Renal cortex interstitium (tissue), 11 donors: ENCODE results near the gene SPDYA. TPM values are rescaled to one million over a fixed set of nuclear protein-coding genes. Genes with fewer than 3 reads are reported as not detected.

ENCODE experiments used
- DNase-seq, 11 donors: peaks; one replicate each; pipeline ENCODE4 v3.0.0-alpha.2; 2013; ENCODE audit warnings: low read depth in 9 of 11, low spot score in 4 of 11; ENCODE audit errors: extremely low read depth in 1 of 11
- polyA plus RNA-seq, 3 donors: library from polyadenylated mRNA; unstranded; fragments of 120-200 nt; gene quantifications; one replicate each; pipeline ENCODE4 v1.2.1, GENCODE V29; 2013; ENCODE audit not compliant: insufficient read length in 3 of 3

Gene SPDYA
- polyA plus RNA-seq, 3 donors, result 1.3 to 3.7 (median 2.1) TPM

DNA sequence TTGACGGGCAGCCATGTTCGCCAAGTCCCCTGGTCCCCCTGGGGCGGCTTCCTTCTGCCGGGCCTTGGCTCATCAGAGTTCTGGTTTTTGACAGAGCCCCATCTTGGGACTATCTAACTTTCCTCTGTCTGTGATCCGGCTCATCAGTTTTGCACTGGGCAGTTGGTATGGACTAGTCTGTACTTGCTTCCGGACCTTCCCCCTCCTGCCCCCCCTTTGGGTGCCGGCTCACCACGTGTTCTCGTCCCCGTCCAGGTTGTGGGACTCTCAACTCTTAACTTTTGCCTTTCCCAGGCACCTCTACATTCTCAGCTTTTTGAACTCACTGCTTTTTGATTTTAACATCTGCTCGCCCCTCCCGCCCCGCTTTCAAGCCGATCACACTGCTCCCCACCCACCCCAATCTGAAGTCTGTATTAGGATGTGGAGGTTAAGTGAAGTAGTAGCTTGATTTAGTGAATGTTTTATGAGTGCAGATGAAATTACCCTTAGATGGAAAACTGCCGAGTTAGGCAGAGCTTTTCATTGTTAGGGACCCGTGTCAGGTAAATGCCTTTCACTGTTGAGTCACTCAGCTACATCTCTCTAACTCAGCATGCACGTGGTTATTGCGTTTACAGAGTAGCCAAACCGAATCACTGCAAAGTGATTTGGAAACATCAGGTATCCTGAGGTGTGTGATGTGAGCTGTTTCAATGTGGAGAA, 84.7 kb downstream of the SPDYA start:
- DNase-seq, result peak in 6 of 11 donors; percentile 1 to 17 (median 6)

DNA sequence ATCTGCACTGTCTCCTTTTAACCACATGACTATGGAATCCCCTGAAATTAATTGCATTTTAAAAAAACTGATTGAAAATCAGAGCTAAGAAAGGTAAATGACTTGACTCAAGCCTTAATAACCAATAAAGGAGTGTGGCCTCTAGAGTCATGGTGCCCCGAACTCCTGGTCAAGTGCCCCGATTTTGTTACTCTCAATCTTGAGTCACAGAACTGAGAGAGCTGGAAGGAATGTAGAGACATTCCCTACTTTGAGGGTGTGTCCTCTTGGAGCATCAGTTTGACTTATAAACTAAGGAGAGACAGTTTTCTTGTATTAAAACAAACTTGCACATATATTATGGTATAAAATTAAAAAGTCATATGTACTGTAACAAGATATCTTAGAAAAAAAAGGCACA, 86.3 kb downstream of the SPDYA start:
- no peak for DNase-seq

DNA sequence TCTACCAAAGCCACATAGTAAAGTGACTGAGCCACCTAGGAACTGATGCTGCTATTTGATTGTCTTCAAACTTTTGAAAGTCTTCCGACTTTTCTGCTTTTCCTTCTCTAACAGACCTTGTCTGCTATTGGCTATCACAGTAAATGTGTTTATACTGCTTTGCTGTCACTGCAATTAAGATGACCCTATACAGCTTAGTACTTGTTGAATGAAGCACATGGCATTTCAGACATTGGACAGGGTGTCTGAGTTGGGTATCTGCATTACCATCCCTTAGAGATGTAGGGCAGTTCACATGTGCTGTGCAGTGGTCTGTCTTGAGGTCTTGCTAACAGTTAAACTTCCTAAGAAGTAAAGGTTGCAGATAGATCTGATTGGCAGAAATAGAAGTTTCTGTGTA, 87.4 kb downstream of the SPDYA start:
- DNase-seq, result no peak

Other genes with a start within 250 kb of the SPDYA start
- gene PPP1CB, start 59.0 kb upstream of the SPDYA start, polyA plus RNA-seq, result 100 to 1,000 TPM; 160 to 184 (median 181) TPM
- gene TRMT61B, start 59.5 kb downstream of the SPDYA start, polyA plus RNA-seq, result 10 to 100 TPM; 21.1 to 25.3 (median 23.8) TPM
- gene WDR43, start 83.8 kb downstream of the SPDYA start, polyA plus RNA-seq, result 10 to 100 TPM; 47.0 to 56.9 (median 49.0) TPM
- 1 to 10 TPM in 2 of 3 donors, under 1 TPM in 1; 0.61 to 2.1 (median 1.6) TPM for gene TOGARAM2, start 170.5 kb downstream of the SPDYA start, polyA plus RNA-seq